Liver (tissue), 3 donors: ENCODE results near the gene PHLDB2.

ENCODE experiments used
- JUND ChIP-seq, 2 donors: IDR thresholded peaks; 2 replicates each; pipeline ENCODE4 v1.6.1; 2016; ENCODE audit warnings: antibody characterized with exemption in 2 of 2
- RXRA ChIP-seq, 2 donors: IDR thresholded peaks; 2 replicates each; pipeline ENCODE4 v1.6.1; 2017 to 2018; ENCODE audit warnings: antibody characterized with exemption in 2 of 2, mild to moderate bottlenecking in 1 of 2
- TF ChIP-seq, protein P1 (sequence below): fragments of 150-350 bp; IDR thresholded peaks from 2 replicates; pipeline ENCODE4 v1.5.1; 2017; ENCODE audit warnings: improper control_type of control experiment, low read depth, low read length; ENCODE audit not compliant: missing input control
- TF ChIP-seq, protein P2 (sequence below): IDR thresholded peaks from 2 replicates; pipeline ENCODE4 v1.6.1; 2016; ENCODE audit warnings: antibody characterized with exemption
- TF ChIP-seq, protein P3 (sequence below): IDR thresholded peaks from 2 replicates; pipeline ENCODE4 v1.6.1; 2016; ENCODE audit warnings: antibody characterized with exemption
- TF ChIP-seq, protein P4 (sequence below): IDR thresholded peaks from 2 replicates; pipeline ENCODE4 v1.6.1; 2016; ENCODE audit warnings: antibody characterized with exemption, mild to moderate bottlenecking
- donor health status: healthy.
- donor health status: healthy.

GRCh38 chr3:111979434-111980038 lies 120.5 kb downstream of the PHLDB2 start:
- TF ChIP-seq, protein P1, sequence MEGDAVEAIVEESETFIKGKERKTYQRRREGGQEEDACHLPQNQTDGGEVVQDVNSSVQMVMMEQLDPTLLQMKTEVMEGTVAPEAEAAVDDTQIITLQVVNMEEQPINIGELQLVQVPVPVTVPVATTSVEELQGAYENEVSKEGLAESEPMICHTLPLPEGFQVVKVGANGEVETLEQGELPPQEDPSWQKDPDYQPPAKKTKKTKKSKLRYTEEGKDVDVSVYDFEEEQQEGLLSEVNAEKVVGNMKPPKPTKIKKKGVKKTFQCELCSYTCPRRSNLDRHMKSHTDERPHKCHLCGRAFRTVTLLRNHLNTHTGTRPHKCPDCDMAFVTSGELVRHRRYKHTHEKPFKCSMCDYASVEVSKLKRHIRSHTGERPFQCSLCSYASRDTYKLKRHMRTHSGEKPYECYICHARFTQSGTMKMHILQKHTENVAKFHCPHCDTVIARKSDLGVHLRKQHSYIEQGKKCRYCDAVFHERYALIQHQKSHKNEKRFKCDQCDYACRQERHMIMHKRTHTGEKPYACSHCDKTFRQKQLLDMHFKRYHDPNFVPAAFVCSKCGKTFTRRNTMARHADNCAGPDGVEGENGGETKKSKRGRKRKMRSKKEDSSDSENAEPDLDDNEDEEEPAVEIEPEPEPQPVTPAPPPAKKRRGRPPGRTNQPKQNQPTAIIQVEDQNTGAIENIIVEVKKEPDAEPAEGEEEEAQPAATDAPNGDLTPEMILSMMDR: no peak
- TF ChIP-seq JUND (IDR thresholded peaks at IDR 0.05) (no peak), RXRA (IDR thresholded peaks at IDR 0.05) (no peak)
- TF ChIP-seq, protein P2, sequence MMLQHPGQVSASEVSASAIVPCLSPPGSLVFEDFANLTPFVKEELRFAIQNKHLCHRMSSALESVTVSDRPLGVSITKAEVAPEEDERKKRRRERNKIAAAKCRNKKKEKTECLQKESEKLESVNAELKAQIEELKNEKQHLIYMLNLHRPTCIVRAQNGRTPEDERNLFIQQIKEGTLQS: no peak
- TF ChIP-seq, protein P3, sequence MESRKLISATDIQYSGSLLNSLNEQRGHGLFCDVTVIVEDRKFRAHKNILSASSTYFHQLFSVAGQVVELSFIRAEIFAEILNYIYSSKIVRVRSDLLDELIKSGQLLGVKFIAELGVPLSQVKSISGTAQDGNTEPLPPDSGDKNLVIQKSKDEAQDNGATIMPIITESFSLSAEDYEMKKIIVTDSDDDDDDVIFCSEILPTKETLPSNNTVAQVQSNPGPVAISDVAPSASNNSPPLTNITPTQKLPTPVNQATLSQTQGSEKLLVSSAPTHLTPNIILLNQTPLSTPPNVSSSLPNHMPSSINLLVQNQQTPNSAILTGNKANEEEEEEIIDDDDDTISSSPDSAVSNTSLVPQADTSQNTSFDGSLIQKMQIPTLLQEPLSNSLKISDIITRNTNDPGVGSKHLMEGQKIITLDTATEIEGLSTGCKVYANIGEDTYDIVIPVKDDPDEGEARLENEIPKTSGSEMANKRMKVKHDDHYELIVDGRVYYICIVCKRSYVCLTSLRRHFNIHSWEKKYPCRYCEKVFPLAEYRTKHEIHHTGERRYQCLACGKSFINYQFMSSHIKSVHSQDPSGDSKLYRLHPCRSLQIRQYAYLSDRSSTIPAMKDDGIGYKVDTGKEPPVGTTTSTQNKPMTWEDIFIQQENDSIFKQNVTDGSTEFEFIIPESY: no peak
- TF ChIP-seq, protein P4, sequence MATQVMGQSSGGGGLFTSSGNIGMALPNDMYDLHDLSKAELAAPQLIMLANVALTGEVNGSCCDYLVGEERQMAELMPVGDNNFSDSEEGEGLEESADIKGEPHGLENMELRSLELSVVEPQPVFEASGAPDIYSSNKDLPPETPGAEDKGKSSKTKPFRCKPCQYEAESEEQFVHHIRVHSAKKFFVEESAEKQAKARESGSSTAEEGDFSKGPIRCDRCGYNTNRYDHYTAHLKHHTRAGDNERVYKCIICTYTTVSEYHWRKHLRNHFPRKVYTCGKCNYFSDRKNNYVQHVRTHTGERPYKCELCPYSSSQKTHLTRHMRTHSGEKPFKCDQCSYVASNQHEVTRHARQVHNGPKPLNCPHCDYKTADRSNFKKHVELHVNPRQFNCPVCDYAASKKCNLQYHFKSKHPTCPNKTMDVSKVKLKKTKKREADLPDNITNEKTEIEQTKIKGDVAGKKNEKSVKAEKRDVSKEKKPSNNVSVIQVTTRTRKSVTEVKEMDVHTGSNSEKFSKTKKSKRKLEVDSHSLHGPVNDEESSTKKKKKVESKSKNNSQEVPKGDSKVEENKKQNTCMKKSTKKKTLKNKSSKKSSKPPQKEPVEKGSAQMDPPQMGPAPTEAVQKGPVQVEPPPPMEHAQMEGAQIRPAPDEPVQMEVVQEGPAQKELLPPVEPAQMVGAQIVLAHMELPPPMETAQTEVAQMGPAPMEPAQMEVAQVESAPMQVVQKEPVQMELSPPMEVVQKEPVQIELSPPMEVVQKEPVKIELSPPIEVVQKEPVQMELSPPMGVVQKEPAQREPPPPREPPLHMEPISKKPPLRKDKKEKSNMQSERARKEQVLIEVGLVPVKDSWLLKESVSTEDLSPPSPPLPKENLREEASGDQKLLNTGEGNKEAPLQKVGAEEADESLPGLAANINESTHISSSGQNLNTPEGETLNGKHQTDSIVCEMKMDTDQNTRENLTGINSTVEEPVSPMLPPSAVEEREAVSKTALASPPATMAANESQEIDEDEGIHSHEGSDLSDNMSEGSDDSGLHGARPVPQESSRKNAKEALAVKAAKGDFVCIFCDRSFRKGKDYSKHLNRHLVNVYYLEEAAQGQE: no peak
